ENCODE data around the gene HSPA4. TPM values are rescaled to one million over a fixed set of nuclear protein-coding genes. Genes with fewer than 3 reads are reported as not detected.
"Not testable (repeated sequence)": the region's sequence is repeated elsewhere in the genome, so short reads cannot be mapped to it uniquely, and the experiment has no call there.

Gene HSPA4
- total RNA-seq, 2 donors from 2014 or later: 245 to 287 TPM

DNA sequence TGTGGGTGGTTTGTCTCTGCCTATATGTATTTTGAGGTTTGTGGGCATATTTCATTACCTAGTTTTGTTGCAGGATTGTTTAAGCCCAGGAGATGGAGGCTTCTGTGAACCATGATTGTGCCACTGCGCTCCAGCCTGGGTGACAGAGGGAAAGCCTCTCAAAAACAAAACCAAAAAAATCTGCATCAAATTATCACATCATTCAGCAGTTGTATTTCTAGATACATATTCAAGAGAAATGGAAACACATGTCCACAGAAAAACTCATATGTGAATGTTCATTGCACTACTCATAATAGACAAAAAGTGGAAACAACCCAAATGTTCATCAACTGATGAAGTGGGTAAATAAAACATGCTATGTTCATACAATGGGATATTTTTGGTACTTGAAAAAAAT is 29.9 kb downstream of the HSPA4 start:
- Mint-ChIP-seq H3K4me3 (no peak overlapping the region), H3K36me3 (ENCODE audit: low read depth) (peaks cover 83% of the 10 kb centered on the region), H3K27me3 (ENCODE audit: insufficient read depth) (no peaks in the 10 kb centered on the region), H3K9me3 (no peaks in the 10 kb centered on the region), H3K4me1 (no peaks in the 10 kb centered on the region), H3K27ac (no peak overlapping the region)
- Histone ChIP-seq H3K27me3 (ENCODE audit: control insufficient read depth, insufficient read depth, low read length, poor library complexity, severe bottlenecking) (no peaks in the 10 kb centered on the region), H3K27ac (ENCODE audit: low read depth, low read length) (no peak overlapping the region), H3K36me3 (ENCODE audit: control insufficient read depth, insufficient read depth, low read length) (peaks cover 73% of the 10 kb centered on the region), H3K4me3 (ENCODE audit: low read length) (no peak overlapping the region), H3K4me1 (ENCODE audit: control insufficient read depth, insufficient read depth, low read length) (no peaks in the 10 kb centered on the region), H3K9ac (ENCODE audit: extremely low read depth, low read length, poor library complexity, severe bottlenecking) (no peak overlapping the region), H3K9me3 (ENCODE audit: control insufficient read depth, low read length) (no peaks in the 10 kb centered on the region)
- TF ChIP-seq, protein P1, sequence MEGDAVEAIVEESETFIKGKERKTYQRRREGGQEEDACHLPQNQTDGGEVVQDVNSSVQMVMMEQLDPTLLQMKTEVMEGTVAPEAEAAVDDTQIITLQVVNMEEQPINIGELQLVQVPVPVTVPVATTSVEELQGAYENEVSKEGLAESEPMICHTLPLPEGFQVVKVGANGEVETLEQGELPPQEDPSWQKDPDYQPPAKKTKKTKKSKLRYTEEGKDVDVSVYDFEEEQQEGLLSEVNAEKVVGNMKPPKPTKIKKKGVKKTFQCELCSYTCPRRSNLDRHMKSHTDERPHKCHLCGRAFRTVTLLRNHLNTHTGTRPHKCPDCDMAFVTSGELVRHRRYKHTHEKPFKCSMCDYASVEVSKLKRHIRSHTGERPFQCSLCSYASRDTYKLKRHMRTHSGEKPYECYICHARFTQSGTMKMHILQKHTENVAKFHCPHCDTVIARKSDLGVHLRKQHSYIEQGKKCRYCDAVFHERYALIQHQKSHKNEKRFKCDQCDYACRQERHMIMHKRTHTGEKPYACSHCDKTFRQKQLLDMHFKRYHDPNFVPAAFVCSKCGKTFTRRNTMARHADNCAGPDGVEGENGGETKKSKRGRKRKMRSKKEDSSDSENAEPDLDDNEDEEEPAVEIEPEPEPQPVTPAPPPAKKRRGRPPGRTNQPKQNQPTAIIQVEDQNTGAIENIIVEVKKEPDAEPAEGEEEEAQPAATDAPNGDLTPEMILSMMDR (conservative IDR thresholded peaks at IDR 0.05): no peak
- 93 to 100% methylated on average over 1 of the region's 1 CpG for WGBS, 2 experiments (ENCODE audit: insufficient coverage in 1 of 2, insufficient read length in 1 of 2)
- DNase-seq: no peak

DNA sequence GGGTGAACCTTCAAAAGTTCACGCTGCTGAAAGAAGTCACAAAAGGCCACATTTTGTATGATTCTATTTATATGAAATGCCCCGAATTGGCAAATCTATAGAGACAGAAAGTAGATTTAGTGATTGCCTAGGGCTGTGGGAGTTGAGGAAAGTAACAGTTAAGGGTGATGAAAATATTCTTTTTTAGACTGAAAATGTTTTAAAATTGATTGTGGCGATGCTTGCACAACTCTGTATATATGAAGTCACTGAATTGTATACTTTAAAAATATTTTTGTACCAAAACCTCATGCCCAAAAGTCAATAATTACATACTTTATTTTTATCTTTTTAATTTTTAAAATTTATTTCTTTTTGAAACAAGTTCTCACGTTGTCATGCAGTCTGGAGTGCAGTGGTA is 30.3 kb downstream of the HSPA4 start:
- WGBS, 2 experiments (ENCODE audit: insufficient coverage in 1 of 2, insufficient read length in 1 of 2): 95 to 97% methylated on average over 2 to 4 of the region's 4 CpGs
- no peak overlapping the region for H3K4me3 ChIP-seq (ENCODE audit: low read length)
- TF ChIP-seq, protein P1 (conservative IDR thresholded peaks at IDR 0.05): no peak
- no peaks in the 10 kb centered on the region for H3K27me3 ChIP-seq (ENCODE audit: control insufficient read depth, insufficient read depth, low read length, poor library complexity, severe bottlenecking)
- Mint-ChIP-seq H3K4me3 (no peak overlapping the region), H3K27ac (no peak overlapping the region), H3K9me3 (no peaks in the 10 kb centered on the region), H3K4me1 (no peaks in the 10 kb centered on the region), H3K36me3 (ENCODE audit: low read depth) (peaks cover 83% of the 10 kb centered on the region), H3K27me3 (ENCODE audit: insufficient read depth) (no peaks in the 10 kb centered on the region)
- H3K9ac ChIP-seq (ENCODE audit: extremely low read depth, low read length, poor library complexity, severe bottlenecking): no peak overlapping the region
- H3K36me3 ChIP-seq (ENCODE audit: control insufficient read depth, insufficient read depth, low read length): peaks cover 73% of the 10 kb centered on the region
- no peaks in the 10 kb centered on the region for H3K4me1 ChIP-seq (ENCODE audit: control insufficient read depth, insufficient read depth, low read length)
- H3K9me3 ChIP-seq (ENCODE audit: control insufficient read depth, low read length): no peaks in the 10 kb centered on the region
- no peak overlapping the region for H3K27ac ChIP-seq (ENCODE audit: low read depth, low read length)
- no peak for DNase-seq

DNA sequence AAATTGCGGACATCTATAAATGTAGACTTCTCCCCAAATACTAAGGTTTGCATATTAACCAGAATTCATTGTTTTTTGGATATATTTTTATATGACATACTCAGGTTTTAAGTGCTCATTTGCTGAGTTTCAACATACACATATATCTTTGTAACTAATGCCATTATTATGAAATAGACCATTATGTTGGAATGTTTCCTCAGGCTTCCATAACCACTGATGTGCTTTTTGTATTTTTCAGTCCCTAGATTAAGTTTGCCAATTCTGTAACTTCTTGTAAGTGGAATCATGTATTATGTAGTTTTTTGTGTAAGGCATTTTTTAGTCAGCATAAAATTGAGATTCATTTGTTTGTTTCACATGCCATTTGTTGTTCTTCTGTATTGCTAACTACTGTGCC is 32.1 kb downstream of the HSPA4 start:
- Histone ChIP-seq H3K27me3 (ENCODE audit: control insufficient read depth, insufficient read depth, low read length, poor library complexity, severe bottlenecking) (no peaks in the 10 kb centered on the region), H3K4me3 (ENCODE audit: low read length) (no peak overlapping the region), H3K4me1 (ENCODE audit: control insufficient read depth, insufficient read depth, low read length) (no peaks in the 10 kb centered on the region), H3K27ac (ENCODE audit: low read depth, low read length) (no peak overlapping the region), H3K9ac (ENCODE audit: extremely low read depth, low read length, poor library complexity, severe bottlenecking) (no peak overlapping the region), H3K9me3 (ENCODE audit: control insufficient read depth, low read length) (no peaks in the 10 kb centered on the region), H3K36me3 (ENCODE audit: control insufficient read depth, insufficient read depth, low read length) (peaks cover 77% of the 10 kb centered on the region)
- TF ChIP-seq, protein P1 (conservative IDR thresholded peaks at IDR 0.05): no peak
- DNase-seq: no peak
- Mint-ChIP-seq H3K27ac (no peak overlapping the region), H3K4me1 (no peaks in the 10 kb centered on the region), H3K27me3 (ENCODE audit: insufficient read depth) (no peaks in the 10 kb centered on the region), H3K9me3 (no peaks in the 10 kb centered on the region), H3K4me3 (no peak overlapping the region), H3K36me3 (ENCODE audit: low read depth) (peaks cover 81% of the 10 kb centered on the region)
- WGBS, 2 experiments (ENCODE audit: insufficient coverage in 1 of 2, insufficient read length in 1 of 2): 100% methylated on average over 1 of the region's 1 CpG; no CpG with 5 or more reads in 1 of the 2 experiments

DNA sequence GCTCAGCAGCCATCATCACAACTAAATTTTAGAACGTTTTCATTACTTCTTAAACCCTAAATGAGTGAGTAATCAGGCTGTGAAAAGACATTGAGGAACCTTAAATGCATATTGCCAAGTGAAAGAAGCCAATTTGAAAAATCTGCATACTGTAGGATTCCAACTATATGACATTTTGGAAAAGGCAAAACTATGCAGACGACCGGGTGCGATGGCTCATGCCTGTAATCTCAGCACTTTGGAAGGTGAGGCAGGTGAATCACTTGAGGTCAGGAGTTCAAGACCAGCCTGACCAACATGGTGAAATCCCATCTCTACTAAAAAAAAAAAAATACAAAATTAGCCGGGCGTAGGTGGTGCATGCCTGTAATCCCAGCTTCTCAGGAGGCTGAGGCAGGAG is 33.4 kb downstream of the HSPA4 start:
- H3K27me3 Mint-ChIP-seq (ENCODE audit: insufficient read depth); H3K4me1 ChIP-seq (ENCODE audit: control insufficient read depth, insufficient read depth, low read length); H3K9me3 Mint-ChIP-seq; H3K4me3 ChIP-seq (ENCODE audit: low read length); H3K4me3 Mint-ChIP-seq; H3K4me1 Mint-ChIP-seq; H3K27ac ChIP-seq (ENCODE audit: low read depth, low read length); H3K9ac ChIP-seq (ENCODE audit: extremely low read depth, low read length, poor library complexity, severe bottlenecking); H3K27me3 ChIP-seq (ENCODE audit: control insufficient read depth, insufficient read depth, low read length, poor library complexity, severe bottlenecking); H3K9me3 ChIP-seq (ENCODE audit: control insufficient read depth, low read length); H3K27ac Mint-ChIP-seq; DNase-seq: not testable (repeated sequence)
- WGBS, 2 experiments (ENCODE audit: insufficient coverage in 1 of 2, insufficient read length in 1 of 2): 94 to 96% methylated on average over 5 to 6 of the region's 6 CpGs
- H3K36me3 Mint-ChIP-seq (ENCODE audit: low read depth): peaks cover 79% of the 10 kb centered on the region
- H3K36me3 ChIP-seq (ENCODE audit: control insufficient read depth, insufficient read depth, low read length): peaks cover 76% of the 10 kb centered on the region

All from endodermal cell (in vitro differentiated cells).